Renal pelvis (tissue), 4 donors: ENCODE results near the gene DMAC2. TPM values are rescaled to one million over a fixed set of nuclear protein-coding genes. Genes with fewer than 3 reads are reported as not detected.
"Not testable (repeated sequence)": the region's sequence is repeated elsewhere in the genome, so short reads cannot be mapped to it uniquely, and the experiment has no call there.

Experiments used
- DNase-seq: peaks from one replicate; pipeline ENCODE4 v3.0.0-alpha.2; 2013
- polyA plus RNA-seq, 3 donors: library from polyadenylated mRNA; unstranded; fragments of 120-200 nt; gene quantifications; one replicate each; pipeline ENCODE4 v1.2.1, GENCODE V29; 2013; ENCODE audit not compliant: insufficient read length in 3 of 3

Gene DMAC2
- polyA plus RNA-seq, 3 donors: 55.8 to 75.8 (median 64.4) TPM

GRCh38 chr19:41405776-41406175 is 33.9 kb downstream of the DMAC2 start:
- DNase-seq: no peak

GRCh38 chr19:41403181-41403970 is 36.3 kb downstream of the DMAC2 start:
- no peak for DNase-seq

GRCh38 chr19:41402010-41402409 is 37.7 kb downstream of the DMAC2 start:
- DNase-seq: no peak

GRCh38 chr19:41401483-41401882 is 38.2 kb downstream of the DMAC2 start:
- no peak for DNase-seq

- no peak for DNase-seq
Observed at GRCh38 chr19:41399525-41399924, 40.2 kb downstream of the DMAC2 start.

GRCh38 chr19:41399091-41399490 is 40.6 kb downstream of the DMAC2 start:
- no peak for DNase-seq

GRCh38 chr19:41398598-41398997 is 41.1 kb downstream of the DMAC2 start:
- DNase-seq: no peak

GRCh38 chr19:41398050-41398418 is 41.7 kb downstream of the DMAC2 start:
- no peak for DNase-seq

GRCh38 chr19:41397086-41398049 is 42.3 kb downstream of the DMAC2 start, which contains the start of the genes BCKDHA and EXOSC5:
Gene BCKDHA (plus strand): TSS chr19:41397818. CDS start chr19:41397828, 10 bp downstream.
Gene EXOSC5 (minus strand): TSS chr19:41397359. CDS start chr19:41397328, 31 bp downstream.
- DNase-seq: peak; percentile 100

- DNase-seq: no peak
Observed at GRCh38 chr19:41395355-41395754, 44.4 kb downstream of the DMAC2 start.

- no peak for DNase-seq
Observed at GRCh38 chr19:41392775-41393174, 46.9 kb downstream of the DMAC2 start.

GRCh38 chr19:41391618-41392017 is 48.1 kb downstream of the DMAC2 start:
- no peak for DNase-seq

- no peak for DNase-seq
Observed at GRCh38 chr19:41386442-41386841, 53.3 kb downstream of the DMAC2 start.

GRCh38 chr19:41384351-41384750 is 55.4 kb downstream of the DMAC2 start:
- DNase-seq: no peak

GRCh38 chr19:41381536-41381935 is 58.2 kb downstream of the DMAC2 start:
- not testable (repeated sequence) for DNase-seq

Other genes starting within 250 kb of the DMAC2 start
- gene CYP2S1, start 246.7 kb downstream of the DMAC2 start, polyA plus RNA-seq: under 1 TPM; 0.36 to 0.62 (median 0.44) TPM
- gene AXL, start 220.7 kb downstream of the DMAC2 start, polyA plus RNA-seq: 10 to 100 TPM; 30.4 to 39.5 (median 30.7) TPM
- 100 to 1,000 TPM; 208 to 212 (median 210) TPM for gene HNRNPUL1, start 175.5 kb downstream of the DMAC2 start, polyA plus RNA-seq
- 10 to 100 TPM; 35.4 to 40.4 (median 35.6) TPM for gene CCDC97, start 129.7 kb downstream of the DMAC2 start, polyA plus RNA-seq
- gene TGFB1, start 86.0 kb downstream of the DMAC2 start, polyA plus RNA-seq: 10 to 100 TPM; 28.9 to 33.1 (median 29.3) TPM
- gene B9D2, start 75.8 kb downstream of the DMAC2 start, polyA plus RNA-seq: 10 to 100 TPM in 2 of 3 donors, 1 to 10 TPM in 1; 9.5 to 10.3 (median 10.3) TPM
- 10 to 100 TPM; 13.8 to 32.3 (median 25.3) TPM for gene TMEM91, start 63.4 kb downstream of the DMAC2 start, polyA plus RNA-seq
- 10 to 100 TPM; 18.0 to 21.0 (median 20.0) TPM for gene EXOSC5, start 42.6 kb downstream of the DMAC2 start, polyA plus RNA-seq
- 10 to 100 TPM; 50.1 to 59.1 (median 53.3) TPM for gene BCKDHA, start 42.1 kb downstream of the DMAC2 start, polyA plus RNA-seq
- 1 to 10 TPM; 3.7 to 5.1 (median 4.9) TPM for gene B3GNT8, start 12.5 kb downstream of the DMAC2 start, polyA plus RNA-seq
- 1 to 10 TPM; 4.3 to 7.5 (median 6.0) TPM for gene ERICH4, start 3.2 kb upstream of the DMAC2 start, polyA plus RNA-seq
- 1 to 10 TPM; 1.5 to 2.4 (median 1.9) TPM for gene CEACAM21, start 136.3 kb upstream of the DMAC2 start, polyA plus RNA-seq
- gene CEACAM4, start 187.2 kb upstream of the DMAC2 start, polyA plus RNA-seq: under 1 TPM in 2 of 3 donors, not detected in 1; 0.13 to 0.18 TPM
- not detected for gene CEACAM7, start 248.4 kb upstream of the DMAC2 start, polyA plus RNA-seq